ENCODE data around the gene FREM2.
A peak's percentile ranks its signal among the peaks of the same experiment; 100 is the strongest.

FREM2 gene

GRCh38 chr13:38669234-38669964 is 17.5 kb upstream of the FREM2 start:
- no peak for DNase-seq (ENCODE audit: low spot score in 2 of 2)
- in situ Hi-C loops (cut with MboI; ENCODE audit: low sequenced_read_pairs): no loop called here
- H3K36me3 ChIP-seq (replicated peaks): no peaks in the 10 kb centered on the region
- peaks cover 16% of the 10 kb centered on the region for H3K4me1 ChIP-seq
- H3K4me3 ChIP-seq: no peak overlapping the region
- H3K27me3 ChIP-seq (ENCODE audit: low read depth): no peaks in the 10 kb centered on the region
- no peaks in the 10 kb centered on the region for H3K9me3 ChIP-seq

DNA sequence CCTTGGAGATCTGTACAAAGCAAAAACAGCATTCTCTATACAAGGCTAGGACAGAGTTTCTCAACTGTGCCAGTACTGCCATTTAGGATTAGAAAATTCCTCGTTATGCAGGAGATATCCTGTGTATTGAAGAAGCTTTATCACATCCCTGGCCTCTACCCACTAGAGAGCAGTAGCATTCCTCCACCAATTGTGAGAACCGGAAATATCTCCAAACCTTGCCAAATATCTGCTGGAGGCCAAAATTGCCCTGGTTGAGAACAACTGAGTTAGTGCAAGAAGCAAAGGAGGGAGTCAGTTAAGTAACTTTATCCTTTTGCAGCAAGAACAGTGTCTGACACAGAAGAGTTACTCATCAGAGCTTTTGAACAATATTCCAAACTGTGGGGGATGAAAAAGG is 16.2 kb upstream of the FREM2 start:
- in situ Hi-C loops (cut with MboI; ENCODE audit: low sequenced_read_pairs): no loop called here
- no peak for DNase-seq (ENCODE audit: low spot score in 2 of 2)
- no peak overlapping the region for H3K4me3 ChIP-seq
- no peaks in the 10 kb centered on the region for H3K36me3 ChIP-seq (replicated peaks)
- H3K9me3 ChIP-seq: no peaks in the 10 kb centered on the region
- peaks cover 16% of the 10 kb centered on the region for H3K4me1 ChIP-seq
- no peaks in the 10 kb centered on the region for H3K27me3 ChIP-seq (ENCODE audit: low read depth)

GRCh38 chr13:38671980-38672379 is 14.9 kb upstream of the FREM2 start:
- Histone ChIP-seq H3K27me3 (ENCODE audit: low read depth) (no peaks in the 10 kb centered on the region), H3K4me3 (no peak overlapping the region), H3K36me3 (replicated peaks) (no peaks in the 10 kb centered on the region), H3K4me1 (peaks cover 9% of the 10 kb centered on the region), H3K9me3 (no peaks in the 10 kb centered on the region)
- DNase-seq (ENCODE audit: low spot score in 2 of 2): no peak
- in situ Hi-C loops (cut with MboI; ENCODE audit: low sequenced_read_pairs): no loop called here

DNA sequence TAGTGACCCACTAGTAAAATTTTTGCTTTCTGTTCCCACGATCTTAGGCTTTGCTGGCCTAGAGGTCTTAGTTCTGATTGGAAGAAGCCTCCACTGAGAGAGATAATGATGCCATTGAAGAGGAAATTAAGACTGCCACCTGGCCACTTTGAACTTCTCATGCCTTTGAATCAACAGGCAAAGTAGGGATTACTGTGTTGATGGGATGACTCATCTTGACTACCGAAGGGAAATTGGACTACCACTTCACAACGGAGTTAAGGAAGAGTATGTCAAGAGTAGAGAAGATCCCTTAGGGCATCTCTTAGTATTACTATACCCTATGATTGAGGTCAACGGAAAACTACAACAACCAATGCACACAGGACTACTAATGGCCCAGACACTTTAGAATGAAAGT is 12.7 kb upstream of the FREM2 start:
- in situ Hi-C loops (cut with MboI; ENCODE audit: low sequenced_read_pairs): no loop called here
- DNase-seq (ENCODE audit: low spot score in 2 of 2): no peak

GRCh38 chr13:38680912-38681311 is 6.0 kb upstream of the FREM2 start:
- Histone ChIP-seq H3K4me3 (no peak overlapping the region), H3K27me3 (ENCODE audit: low read depth) (no peaks in the 10 kb centered on the region), H3K9me3 (no peaks in the 10 kb centered on the region), H3K4me1 (peaks cover 13% of the 10 kb centered on the region), H3K36me3 (replicated peaks) (no peaks in the 10 kb centered on the region)
- DNase-seq (ENCODE audit: low spot score in 2 of 2): no peak
- in situ Hi-C loops (cut with MboI; ENCODE audit: low sequenced_read_pairs): no loop called here

More for the DNA sequence above, 12.7 kb upstream of the FREM2 start:
- H3K9me3 ChIP-seq: no peaks in the 10 kb centered on the region
- H3K36me3 ChIP-seq (replicated peaks): no peaks in the 10 kb centered on the region
- H3K27me3 ChIP-seq (ENCODE audit: low read depth): no peaks in the 10 kb centered on the region
- no peaks in the 10 kb centered on the region for H3K4me1 ChIP-seq
- no peak overlapping the region for H3K4me3 ChIP-seq

- no peaks in the 10 kb centered on the region for H3K36me3 ChIP-seq (replicated peaks)
Measured at GRCh38 chr13:38684714-38685113, 2.2 kb upstream of the FREM2 start.

DNA sequence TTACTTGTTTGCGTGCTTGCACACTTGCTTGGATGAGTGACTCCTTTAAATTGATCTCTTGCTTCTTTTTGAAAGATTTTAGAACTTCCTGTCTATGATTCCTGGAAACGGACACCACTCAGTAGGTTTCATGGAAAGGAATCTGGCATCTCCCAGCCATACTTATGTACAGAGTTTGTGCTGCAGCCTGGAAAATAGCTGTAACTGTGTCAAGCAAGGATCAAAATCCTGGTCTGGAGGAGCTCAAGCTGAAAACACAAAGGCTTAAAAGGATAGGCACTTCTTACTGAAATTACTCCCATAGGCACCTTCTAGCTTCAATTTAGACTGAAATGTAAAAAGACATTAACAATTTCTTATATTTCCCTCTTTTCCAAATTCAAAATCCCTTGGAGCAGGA is 1.4 kb upstream of the FREM2 start:
- DNase-seq (ENCODE audit: low spot score in 2 of 2): peak in 1 of 2 experiments; percentile 22
- H3K27me3 ChIP-seq (ENCODE audit: low read depth): no peaks in the 10 kb centered on the region
- peak overlapping the region; percentile 45 for H3K4me3 ChIP-seq
- H3K36me3 ChIP-seq (replicated peaks): no peaks in the 10 kb centered on the region
- H3K9me3 ChIP-seq: peaks cover 7% of the 10 kb centered on the region
- in situ Hi-C loops (cut with MboI; ENCODE audit: low sequenced_read_pairs): no loop called here
- H3K4me1 ChIP-seq: peaks cover 13% of the 10 kb centered on the region

More at GRCh38 chr13:38684714-38685113, 2.2 kb upstream of the FREM2 start:
- H3K4me3 ChIP-seq: no peak overlapping the region
- H3K4me1 ChIP-seq: peaks cover 13% of the 10 kb centered on the region
- no peaks in the 10 kb centered on the region for H3K27me3 ChIP-seq (ENCODE audit: low read depth)
- in situ Hi-C loops (cut with MboI; ENCODE audit: low sequenced_read_pairs): no loop called here
- peaks cover 3% of the 10 kb centered on the region for H3K9me3 ChIP-seq
- DNase-seq (ENCODE audit: low spot score in 2 of 2): no peak

GRCh38 chr13:38685974-38686576 is 802 bp upstream of the FREM2 start:
- H3K9me3 ChIP-seq: peaks cover 7% of the 10 kb centered on the region
- DNase-seq (ENCODE audit: low spot score in 2 of 2): peak; percentile 85 to 94
- in situ Hi-C loops (cut with MboI; ENCODE audit: low sequenced_read_pairs): no loop called here
- peak overlapping the region; percentile 45 for H3K4me3 ChIP-seq
- no peaks in the 10 kb centered on the region for H3K27me3 ChIP-seq (ENCODE audit: low read depth)
- no peaks in the 10 kb centered on the region for H3K36me3 ChIP-seq (replicated peaks)
- peaks cover 13% of the 10 kb centered on the region for H3K4me1 ChIP-seq

DNA sequence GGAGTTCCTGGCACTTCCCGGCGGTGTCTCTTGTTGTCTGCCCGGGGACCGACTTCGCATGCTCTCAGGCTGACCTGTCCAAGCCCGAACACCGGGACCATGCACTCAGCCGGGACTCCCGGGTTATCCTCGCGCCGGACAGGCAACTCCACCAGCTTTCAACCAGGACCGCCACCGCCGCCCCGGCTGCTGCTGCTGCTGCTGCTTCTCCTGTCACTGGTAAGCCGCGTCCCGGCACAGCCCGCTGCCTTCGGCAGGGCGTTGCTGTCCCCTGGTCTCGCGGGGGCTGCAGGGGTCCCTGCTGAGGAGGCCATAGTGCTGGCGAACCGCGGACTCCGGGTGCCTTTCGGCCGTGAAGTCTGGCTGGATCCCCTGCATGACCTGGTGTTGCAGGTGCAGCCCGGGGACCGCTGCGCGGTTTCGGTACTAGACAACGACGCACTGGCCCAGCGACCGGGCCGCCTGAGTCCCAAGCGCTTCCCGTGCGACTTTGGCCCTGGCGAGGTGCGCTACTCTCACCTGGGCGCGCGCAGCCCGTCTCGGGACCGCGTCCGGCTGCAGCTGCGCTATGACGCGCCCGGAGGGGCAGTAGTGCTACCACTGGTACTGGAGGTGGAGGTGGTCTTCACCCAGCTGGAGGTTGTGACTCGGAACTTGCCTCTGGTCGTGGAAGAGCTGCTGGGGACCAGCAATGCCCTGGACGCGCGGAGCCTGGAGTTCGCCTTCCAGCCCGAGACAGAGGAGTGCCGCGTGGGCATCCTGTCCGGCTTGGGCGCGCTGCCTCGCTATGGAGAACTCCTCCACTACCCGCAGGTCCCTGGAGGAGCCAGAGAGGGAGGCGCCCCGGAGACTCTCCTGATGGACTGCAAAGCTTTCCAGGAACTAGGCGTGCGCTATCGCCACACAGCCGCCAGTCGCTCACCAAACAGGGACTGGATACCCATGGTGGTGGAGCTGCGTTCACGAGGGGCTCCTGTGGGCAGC is 661 bp downstream of the FREM2 start:
- H3K4me3 ChIP-seq: peak overlapping the region; percentile 45
- no peak for DNase-seq (ENCODE audit: low spot score in 2 of 2)
- no peaks in the 10 kb centered on the region for H3K36me3 ChIP-seq (replicated peaks)
- peaks cover 13% of the 10 kb centered on the region for H3K4me1 ChIP-seq
- in situ Hi-C loops (cut with MboI; ENCODE audit: low sequenced_read_pairs): no loop called here
- no peaks in the 10 kb centered on the region for H3K27me3 ChIP-seq (ENCODE audit: low read depth)
- peaks cover 7% of the 10 kb centered on the region for H3K9me3 ChIP-seq

GRCh38 chr13:38688674-38689073 is 1.8 kb downstream of the FREM2 start:
- Histone ChIP-seq H3K9me3 (peaks cover 7% of the 10 kb centered on the region), H3K27me3 (ENCODE audit: low read depth) (no peaks in the 10 kb centered on the region), H3K36me3 (replicated peaks) (no peaks in the 10 kb centered on the region), H3K4me1 (peaks cover 13% of the 10 kb centered on the region), H3K4me3 (no peak overlapping the region)
- in situ Hi-C loops (cut with MboI; ENCODE audit: low sequenced_read_pairs): no loop called here
- no peak for DNase-seq (ENCODE audit: low spot score in 2 of 2)

- Histone ChIP-seq H3K4me3 (no peak overlapping the region), H3K27me3 (ENCODE audit: low read depth) (no peaks in the 10 kb centered on the region)
- in situ Hi-C loops (cut with MboI; ENCODE audit: low sequenced_read_pairs): no loop called here
Measured at GRCh38 chr13:38690231-38690630, 3.4 kb downstream of the FREM2 start.

DNA sequence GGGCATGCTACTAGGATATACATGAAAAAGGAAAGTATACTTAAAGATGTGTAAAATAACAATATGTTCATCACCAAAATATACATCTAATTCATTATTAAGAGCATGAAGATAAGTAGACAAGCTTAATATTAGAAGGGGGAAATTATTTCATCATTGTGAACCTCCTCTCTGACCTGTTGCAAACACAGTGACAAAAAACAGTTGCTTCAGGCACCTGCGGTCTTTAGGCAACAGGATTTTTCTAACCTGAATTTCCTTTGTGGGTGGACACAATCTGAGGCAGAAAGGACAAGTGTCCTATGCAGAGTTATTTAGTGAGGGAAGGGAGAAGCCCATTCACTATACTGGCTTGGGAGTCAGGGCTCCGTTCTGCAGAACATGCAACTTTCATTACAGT is 6.3 kb downstream of the FREM2 start:
- in situ Hi-C loops (cut with MboI; ENCODE audit: low sequenced_read_pairs): no loop called here
- peaks cover 4% of the 10 kb centered on the region for H3K9me3 ChIP-seq
- DNase-seq (ENCODE audit: low spot score in 2 of 2): no peak
- no peaks in the 10 kb centered on the region for H3K27me3 ChIP-seq (ENCODE audit: low read depth)
- H3K36me3 ChIP-seq (replicated peaks): no peaks in the 10 kb centered on the region; the same call in 1 of the 2 replicates
- peaks cover 14% of the 10 kb centered on the region for H3K4me1 ChIP-seq
- H3K4me3 ChIP-seq: no peak overlapping the region

More at GRCh38 chr13:38690231-38690630, 3.4 kb downstream of the FREM2 start:
- Histone ChIP-seq H3K4me1 (peaks cover 8% of the 10 kb centered on the region), H3K36me3 (replicated peaks) (no peaks in the 10 kb centered on the region; the same call in 1 of the 2 replicates), H3K9me3 (peaks cover 7% of the 10 kb centered on the region)
- no peak for DNase-seq (ENCODE audit: low spot score in 2 of 2)

- no peak for DNase-seq (ENCODE audit: low spot score in 2 of 2)
- H3K4me1 ChIP-seq: peaks cover 14% of the 10 kb centered on the region
- no peaks in the 10 kb centered on the region for H3K27me3 ChIP-seq (ENCODE audit: low read depth)
- H3K9me3 ChIP-seq: peaks cover 4% of the 10 kb centered on the region
- in situ Hi-C loops (cut with MboI; ENCODE audit: low sequenced_read_pairs): no loop called here
- H3K36me3 ChIP-seq (replicated peaks): no peaks in the 10 kb centered on the region; the same call in 1 of the 2 replicates
- no peak overlapping the region for H3K4me3 ChIP-seq
Measured at GRCh38 chr13:38693641-38694040, 6.8 kb downstream of the FREM2 start.
